ENCODE measurements around the gene ANKMY2.

DNA sequence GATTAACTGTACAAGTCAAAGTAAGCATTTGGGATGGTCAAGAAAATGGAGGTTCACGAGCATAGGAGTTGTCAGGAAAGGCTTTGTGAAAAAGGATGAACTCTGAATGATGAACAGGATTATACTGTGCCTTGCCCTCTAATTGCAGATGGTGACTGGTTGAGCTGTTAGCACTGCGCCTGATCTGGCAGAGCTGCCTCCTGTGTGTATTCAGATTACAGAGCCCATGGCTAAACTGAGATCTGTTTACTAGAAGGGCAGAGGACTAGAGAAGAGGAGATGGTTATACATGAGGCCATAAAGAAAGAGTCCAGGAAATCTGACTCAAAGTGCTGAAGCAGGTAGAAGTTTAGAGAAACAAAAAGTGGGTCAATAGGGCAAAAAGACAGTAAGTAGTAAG, 89.2 kb downstream of the ANKMY2 start:
- TF ChIP-seq, protein P1, sequence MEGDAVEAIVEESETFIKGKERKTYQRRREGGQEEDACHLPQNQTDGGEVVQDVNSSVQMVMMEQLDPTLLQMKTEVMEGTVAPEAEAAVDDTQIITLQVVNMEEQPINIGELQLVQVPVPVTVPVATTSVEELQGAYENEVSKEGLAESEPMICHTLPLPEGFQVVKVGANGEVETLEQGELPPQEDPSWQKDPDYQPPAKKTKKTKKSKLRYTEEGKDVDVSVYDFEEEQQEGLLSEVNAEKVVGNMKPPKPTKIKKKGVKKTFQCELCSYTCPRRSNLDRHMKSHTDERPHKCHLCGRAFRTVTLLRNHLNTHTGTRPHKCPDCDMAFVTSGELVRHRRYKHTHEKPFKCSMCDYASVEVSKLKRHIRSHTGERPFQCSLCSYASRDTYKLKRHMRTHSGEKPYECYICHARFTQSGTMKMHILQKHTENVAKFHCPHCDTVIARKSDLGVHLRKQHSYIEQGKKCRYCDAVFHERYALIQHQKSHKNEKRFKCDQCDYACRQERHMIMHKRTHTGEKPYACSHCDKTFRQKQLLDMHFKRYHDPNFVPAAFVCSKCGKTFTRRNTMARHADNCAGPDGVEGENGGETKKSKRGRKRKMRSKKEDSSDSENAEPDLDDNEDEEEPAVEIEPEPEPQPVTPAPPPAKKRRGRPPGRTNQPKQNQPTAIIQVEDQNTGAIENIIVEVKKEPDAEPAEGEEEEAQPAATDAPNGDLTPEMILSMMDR (IDR thresholded peaks at IDR 0.05; ENCODE audit: poor library complexity, severe bottlenecking) = no peak
- TF ChIP-seq SMC3 (conservative IDR thresholded peaks at IDR 0.05; ENCODE audit: poor library complexity) = no peak
- TF ChIP-seq RAD21 (conservative IDR thresholded peaks at IDR 0.05) = no peak
